CD4-positive, alpha-beta T cell treated with Interleukin-21 for 1 hour (primary cell): ENCODE data around the gene EFHC2.

ENCODE experiments used
- DNase-seq: peaks from one replicate; pipeline ENCODE4 v3.0.0-alpha.2; 2020

The EFHC2 gene, protein sequence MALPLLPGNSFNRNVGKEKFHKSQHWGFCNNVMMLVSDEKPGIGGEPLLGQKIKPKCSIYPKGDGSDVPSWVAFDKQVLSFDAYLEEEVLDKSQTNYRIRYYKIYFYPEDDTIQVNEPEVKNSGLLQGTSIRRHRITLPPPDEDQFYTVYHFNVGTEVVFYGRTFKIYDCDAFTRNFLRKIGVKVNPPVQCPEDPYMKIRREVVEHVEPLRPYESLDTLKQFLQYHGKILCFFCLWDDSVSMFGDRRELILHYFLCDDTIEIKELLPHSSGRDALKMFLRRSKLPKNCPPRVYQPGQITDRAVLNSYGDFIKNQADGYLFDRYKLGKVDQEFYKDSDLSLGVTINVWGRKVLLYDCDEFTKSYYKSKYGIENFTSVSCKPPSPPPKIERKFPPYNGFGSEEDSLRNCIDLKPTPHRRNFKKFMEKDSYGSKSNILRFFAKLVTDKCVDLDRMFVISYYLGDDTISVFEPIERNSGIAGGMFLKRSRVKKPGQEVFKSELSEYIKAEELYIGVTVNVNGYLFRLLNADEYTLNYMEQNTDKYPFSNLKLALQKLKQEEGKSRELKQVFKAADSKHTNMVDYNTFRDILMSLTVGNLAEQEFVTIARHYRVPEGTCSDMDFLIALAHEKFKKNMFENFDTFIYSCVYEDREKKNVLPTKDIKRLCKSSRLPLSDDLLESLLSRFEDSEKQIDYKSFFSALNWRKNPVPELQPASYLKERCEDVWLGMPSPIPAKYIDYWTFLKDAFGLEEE

GRCh38 chrX:44343412-44344141, at the start of gene EFHC2:
Gene EFHC2, minus strand, starts transcription at chrX:44343672. Its CDS starts 84 bp downstream, at chrX:44343588.
- peak; percentile 81 for DNase-seq

GRCh38 chrX:44392767-44393166, 49.3 kb upstream of the EFHC2 start:
- no peak for DNase-seq

GRCh38 chrX:44384688-44385338, 41.3 kb upstream of the EFHC2 start:
- no peak for DNase-seq

GRCh38 chrX:44382871-44383270, 39.4 kb upstream of the EFHC2 start:
- DNase-seq = no peak

GRCh38 chrX:44352758-44353157, 9.3 kb upstream of the EFHC2 start:
- no peak for DNase-seq

DNA sequence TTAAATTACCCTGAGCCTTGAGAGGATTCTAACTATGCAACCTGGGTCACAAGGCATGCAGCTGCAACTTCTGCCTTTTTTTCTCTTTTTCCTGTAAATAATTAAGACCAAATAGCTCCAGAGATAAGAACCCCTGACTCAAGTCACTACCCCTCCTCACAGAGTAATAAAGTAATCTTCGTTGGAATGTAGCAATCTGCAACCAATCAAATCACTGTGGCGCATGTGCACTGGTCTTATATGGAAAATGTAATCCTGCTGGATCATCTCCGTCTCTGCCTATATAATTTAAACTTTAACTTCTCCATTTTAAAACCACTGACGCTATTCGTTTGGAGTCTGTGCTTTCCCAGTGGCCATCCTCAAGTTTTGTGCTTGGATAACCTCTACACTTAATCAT, 6.1 kb upstream of the EFHC2 start:
- DNase-seq = no peak

- peak; percentile 63 for DNase-seq
Measured at GRCh38 chrX:44344687-44345086, 1.2 kb upstream of the EFHC2 start.

DNA sequence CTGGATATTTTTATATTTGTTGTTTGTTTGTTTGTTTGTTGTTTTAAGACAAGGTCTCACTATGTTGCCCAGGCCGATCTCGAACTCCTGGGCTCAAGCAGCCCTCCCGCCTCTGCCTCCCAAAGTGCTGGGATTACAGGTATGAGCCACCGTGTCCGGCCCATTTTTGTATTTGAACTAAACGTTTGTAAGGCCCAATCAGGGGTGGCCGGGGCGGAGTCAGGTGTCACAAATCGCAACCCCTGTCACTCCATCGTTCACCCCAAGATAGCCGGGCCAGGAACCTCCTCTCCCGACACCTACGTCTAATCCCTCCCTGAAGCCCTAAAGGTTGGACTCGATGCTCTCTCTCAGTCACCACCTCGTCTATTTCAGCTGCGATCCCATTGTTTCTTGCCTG, 722 bp upstream of the EFHC2 start:
- DNase-seq = peak; percentile 82

GRCh38 chrX:44342866-44343265, 606 bp downstream of the EFHC2 start:
- no peak for DNase-seq

GRCh38 chrX:44338361-44338760, 5.1 kb downstream of the EFHC2 start:
- no peak for DNase-seq

DNA sequence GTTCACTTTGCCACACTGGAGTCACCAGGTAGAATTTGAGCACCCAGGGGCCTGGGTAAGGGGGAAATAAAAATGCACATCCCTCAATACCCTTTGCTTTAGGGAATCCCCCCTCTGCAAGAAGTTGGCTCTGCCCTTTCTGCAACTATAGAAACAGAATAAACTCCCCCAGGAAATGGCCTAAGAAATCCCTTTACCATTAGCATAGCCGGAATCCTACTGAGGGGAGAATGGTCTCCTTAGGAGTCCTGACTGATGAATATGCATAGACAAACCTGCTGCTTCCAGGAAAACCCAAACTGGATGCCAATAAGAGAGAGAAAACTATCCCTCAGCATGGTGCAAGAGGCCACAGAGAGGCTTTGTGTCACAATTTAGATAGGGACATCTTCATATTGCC, 11.0 kb downstream of the EFHC2 start:
- no peak for DNase-seq

- peak; percentile 26 for DNase-seq
Measured at GRCh38 chrX:44330227-44330626, 13.2 kb downstream of the EFHC2 start.

DNA sequence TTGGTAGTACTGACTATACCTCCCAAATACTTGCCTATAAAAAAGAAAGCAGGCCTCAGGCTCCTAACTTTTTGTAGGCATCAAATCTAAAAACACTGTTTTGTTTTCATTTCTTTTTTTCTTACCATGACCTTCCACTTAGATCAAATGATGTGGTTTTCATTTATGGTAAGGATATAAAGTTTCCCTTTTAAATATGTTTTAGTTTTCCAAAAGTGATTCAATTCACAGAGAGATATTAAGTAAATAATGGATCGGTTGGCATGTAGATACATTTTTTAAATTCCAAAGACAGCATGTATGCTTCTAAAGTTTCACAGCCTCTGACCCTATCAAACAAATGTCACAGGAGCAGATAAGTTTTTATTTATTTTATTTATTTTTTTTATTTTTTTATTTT, 23.9 kb downstream of the EFHC2 start:
- no peak for DNase-seq

DNA sequence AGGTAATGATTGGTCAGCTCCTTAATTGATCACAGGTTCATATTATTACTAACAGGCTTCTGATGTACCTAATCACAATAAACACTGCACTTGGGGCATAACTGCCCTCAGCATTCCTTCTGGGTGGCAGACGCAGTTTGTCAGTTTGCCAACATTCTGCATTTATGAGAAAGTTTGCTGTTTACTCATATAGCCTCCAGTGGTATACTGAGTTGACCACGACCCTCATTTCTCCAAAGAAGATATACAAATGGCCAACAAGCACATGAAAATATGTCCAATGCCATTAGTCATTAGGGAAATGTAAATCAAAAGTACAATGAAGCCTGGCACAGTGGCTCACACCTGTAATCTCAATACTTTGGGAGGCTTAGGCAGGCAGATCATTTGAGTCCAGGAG, 26.3 kb downstream of the EFHC2 start:
- no peak for DNase-seq

GRCh38 chrX:44314808-44315207, 28.7 kb downstream of the EFHC2 start:
- DNase-seq = no peak

- DNase-seq = peak; percentile 24
Measured at GRCh38 chrX:44314259-44314734, 29.2 kb downstream of the EFHC2 start.

GRCh38 chrX:44312421-44312820, 31.1 kb downstream of the EFHC2 start:
- no peak for DNase-seq

GRCh38 chrX:44310227-44310626, 33.2 kb downstream of the EFHC2 start:
- DNase-seq = no peak

- no peak for DNase-seq
Measured at GRCh38 chrX:44308869-44309268, 34.6 kb downstream of the EFHC2 start.

- no peak for DNase-seq
Measured at GRCh38 chrX:44306356-44306755, 37.1 kb downstream of the EFHC2 start.

DNA sequence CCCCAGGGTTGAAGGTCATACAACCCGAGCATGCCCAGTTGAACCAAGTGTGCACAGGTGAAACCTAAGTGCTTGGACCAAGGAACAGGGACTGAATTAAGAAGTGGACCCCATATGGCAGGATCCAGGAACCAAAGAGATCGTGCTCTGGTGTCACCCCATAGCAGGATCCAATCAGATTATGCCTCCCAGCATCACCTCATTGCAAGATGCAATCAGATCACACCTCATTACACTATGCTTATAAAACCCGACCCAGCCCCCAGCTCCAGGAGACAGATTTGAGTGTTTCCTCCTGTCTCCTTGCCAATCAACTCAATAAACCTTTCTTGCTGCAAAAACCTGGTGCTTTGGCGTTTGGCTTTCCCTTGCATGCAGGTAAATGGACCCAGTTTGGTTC, 37.6 kb downstream of the EFHC2 start:
- no peak for DNase-seq

DNA sequence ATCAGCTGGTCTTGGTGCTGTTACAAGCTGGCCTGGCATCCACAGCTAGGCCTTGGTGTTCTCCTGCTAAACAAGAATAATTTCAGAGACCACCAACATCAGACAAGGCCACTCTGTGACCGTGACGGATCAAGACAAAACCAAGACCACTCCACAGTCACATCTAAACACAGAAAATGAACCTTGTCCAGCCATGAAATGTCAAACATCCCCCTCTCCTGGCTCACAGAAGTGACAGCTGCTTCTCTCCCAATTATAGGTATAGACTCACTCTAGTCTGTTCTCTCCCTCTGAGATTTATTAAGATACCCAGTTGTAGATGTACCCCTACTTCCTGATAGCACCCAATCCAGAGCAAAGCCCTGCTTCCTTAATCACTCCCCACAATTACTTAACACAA, 40.4 kb downstream of the EFHC2 start:
- peak; percentile 11 for DNase-seq

DNA sequence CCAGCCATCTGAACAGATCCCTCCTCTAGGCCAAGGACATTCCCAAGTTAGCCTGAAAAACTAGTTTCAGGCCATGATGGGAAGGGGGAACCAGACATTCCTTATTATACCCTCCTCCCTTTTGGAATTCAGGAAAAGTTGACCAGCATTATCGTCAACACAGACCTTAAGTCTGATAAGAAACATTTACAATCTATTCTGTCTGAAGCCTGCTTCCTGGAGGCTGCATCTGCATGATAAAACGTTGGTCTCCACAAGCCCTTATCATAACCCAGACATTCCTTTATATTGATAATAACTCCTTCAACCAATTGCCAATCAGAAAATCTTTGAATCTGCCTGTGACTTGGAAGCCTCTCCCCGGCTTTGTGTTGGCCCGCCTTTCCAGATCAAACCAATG, 44.3 kb downstream of the EFHC2 start:
- no peak for DNase-seq
